B cell (primary cell): ENCODE results near the gene CDKN2AIPNL. TPM values are rescaled to one million over a fixed set of nuclear protein-coding genes. Genes with fewer than 3 reads are reported as not detected.

Source experiments
- ATAC-seq: fragments of 200-7000 bp; cut with Tn5 transposase; one replicate; pipeline ENCODE4 v1.10.0; 2021; ENCODE audit warnings: low read depth, mild to moderate bottlenecking, moderate number of reproducible peaks, moderate library complexity
- CTCF ChIA-PET: fragments of 350-600 bp; sonication (Branson Sonifier 250); formaldehyde crosslinking; loops from one replicate; lab custom pipeline; 2021; ENCODE audit warnings: antibody characterized with exemption, inconsistent platforms; lab: Charles Lee
- POLR2A ChIA-PET: fragments of 350-600 bp; sonication (Branson Sonifier 250); formaldehyde crosslinking; loops from one replicate; lab custom pipeline; 2021; ENCODE audit warnings: antibody characterized with exemption; lab: Charles Lee
- DNase-seq: peaks from one replicate; pipeline ENCODE4 v3.0.0; 2013
- H2AFZ ChIP-seq: 2 replicates; pipeline ENCODE4 v1.6.1; 2012; ENCODE audit warnings: mild to moderate bottlenecking, low read depth, low read length; ENCODE audit not compliant: insufficient read depth, poor library complexity, severe bottlenecking
- H3K27ac ChIP-seq, 2 donors: 1 replicate in 1 of 2; 2 replicates in 1 of 2; pipeline ENCODE4 v1.5.1; 2012 to 2013; ENCODE audit warnings: low read length in 2 of 2, mild to moderate bottlenecking in 2 of 2, moderate library complexity in 1 of 2
- H3K27me3 ChIP-seq, 4 experiments: fragments of 200-600 bp in 1 of 4; sonication (generic) in 1 of 4; replicated peaks in 1 of 4; 1 replicate in 2 of 4; 2 replicates in 2 of 4; pipeline versions ENCODE4 v1.6.1 to v1.7.0; 2013 to 2016; ENCODE audit warnings: low read length in 3 of 4, mild to moderate bottlenecking in 2 of 4, mixed read lengths in 1 of 4, moderate library complexity in 1 of 4; ENCODE audit not compliant: insufficient read depth in 4 of 4, control insufficient read depth in 3 of 4; ENCODE audit errors: control extremely low read depth in 1 of 4
- H3K36me3 ChIP-seq, 2 experiments: replicated peaks in 1 of 2; 1 replicate in 1 of 2; 2 replicates in 1 of 2; pipeline versions ENCODE4 v1.6.1 to v1.7.1; 2013; ENCODE audit warnings: low read length in 1 of 2; ENCODE audit not compliant: insufficient read depth in 2 of 2, control insufficient read depth in 1 of 2; ENCODE audit errors: control extremely low read depth in 1 of 2, extremely low read depth in 1 of 2
- H3K4me1 ChIP-seq, 2 donors: fragments of 200-600 bp in 1 of 2; sonication (generic) in 1 of 2; 1 replicate in 1 of 2; 2 replicates in 1 of 2; pipeline versions ENCODE4 v1.5.1 to v1.6.1; 2013 to 2017; ENCODE audit warnings: low read length in 2 of 2; ENCODE audit not compliant: control insufficient read depth in 2 of 2, insufficient read depth in 2 of 2
- H3K4me2 ChIP-seq: replicated peaks from 2 replicates; pipeline ENCODE3; 2012; ENCODE audit warnings: mild to moderate bottlenecking, low read depth, low read length; ENCODE audit not compliant: poor library complexity, severe bottlenecking
- H3K4me3 ChIP-seq, 5 experiments: fragments of 200-600 bp in 1 of 5; sonication (generic) in 1 of 5; 1 replicate in 3 of 5; 2 replicates in 2 of 5; pipeline versions ENCODE4 v1.5.1 to v1.7.0; 2011 to 2016; ENCODE audit warnings: low read length in 4 of 5, mild to moderate bottlenecking in 4 of 5, low read depth in 2 of 5, control low read depth in 1 of 5, moderate library complexity in 1 of 5; ENCODE audit not compliant: insufficient read depth in 1 of 5; ENCODE audit errors: control extremely low read depth in 1 of 5, extremely low read depth in 1 of 5
- H3K79me2 ChIP-seq: fragments of 200-600 bp; sonication (generic); one replicate; pipeline ENCODE4 v1.6.0; 2016; ENCODE audit warnings: low read length; ENCODE audit not compliant: control insufficient read depth, insufficient read depth
- H3K9ac ChIP-seq: fragments of 200-600 bp; sonication (generic); 2 replicates; pipeline ENCODE4 v1.6.1; 2017; ENCODE audit warnings: mild to moderate bottlenecking, low read length, moderate library complexity
- H3K9me3 ChIP-seq, 3 donors: one replicate each; pipeline versions ENCODE4 v1.6.1 to v1.7.1; 2013; ENCODE audit warnings: low read length in 2 of 3; ENCODE audit not compliant: control insufficient read depth in 2 of 3, insufficient read depth in 1 of 3; ENCODE audit errors: control extremely low read depth in 1 of 3
- H4K20me1 ChIP-seq: 2 replicates; pipeline ENCODE4 v1.6.0; 2012; ENCODE audit warnings: mild to moderate bottlenecking, low read length; ENCODE audit not compliant: insufficient read depth, control insufficient read depth, poor library complexity, severe bottlenecking
- H3K27ac Mint-ChIP-seq: one replicate; pipeline ENCODE4 v1.8.0; 2021; ENCODE audit warnings: mixed read lengths
- H3K27me3 Mint-ChIP-seq: one replicate; pipeline ENCODE4 v1.8.0; 2021; ENCODE audit warnings: mixed read lengths
- H3K4me1 Mint-ChIP-seq: one replicate; pipeline ENCODE4 v1.8.0; 2021; ENCODE audit warnings: mixed read lengths
- H3K4me3 Mint-ChIP-seq: one replicate; pipeline ENCODE4 v1.8.0; 2021; ENCODE audit warnings: mixed read lengths
- H3K9me3 Mint-ChIP-seq: one replicate; pipeline ENCODE4 v1.8.0; 2022; ENCODE audit warnings: mixed read lengths; ENCODE audit not compliant: insufficient read depth
- CTCF ChIP-seq: fragments of 200-600 bp; IDR thresholded peaks from one replicate; pipeline ENCODE4 v1.8.0; 2022; ENCODE audit warnings: antibody characterized with exemption, mild to moderate bottlenecking
- EZH2 ChIP-seq: IDR thresholded peaks from 2 replicates; pipeline ENCODE4 v1.6.1; 2012; ENCODE audit warnings: borderline replicate concordance, low read depth, mild to moderate bottlenecking, moderate library complexity, low read length; ENCODE audit not compliant: insufficient read depth, poor library complexity, severe bottlenecking
- WGBS: methylation state at CpG from one replicate; pipeline ENCODE4 v1.1.5; 2013; ENCODE audit warnings: missing lambda C conversion rate; ENCODE audit not compliant: insufficient coverage; 5-methylcytosine and 5-hydroxymethylcytosine counted together
- intact Hi-C: fragments of 100-400 bp; cut with micrococcal nuclease; formaldehyde crosslinking; loops from one replicate; pipeline ENCODE4 v1.10.0; 2022
- polyA plus RNA-seq: library from polyadenylated mRNA; depleted of rRNA; stranded (reverse); fragments of >200 nt; gene quantifications from 2 replicates; pipeline ENCODE4 v1.2.3, GENCODE V29; 2012
- total RNA-seq, 2 donors: library from RNA; stranded (reverse); fragments of 120-200 nt in 1 of 2; gene quantifications; 1 replicate in 1 of 2; 2 replicates in 1 of 2; pipeline versions ENCODE4 v1.2.3 to v1.2.4, GENCODE V29; 2013 to 2022

Gene CDKN2AIPNL
- total and polyA plus RNA-seq, 2 donors (not counting 1 experiment from before 2014, with no cell fraction given): 11.2 to 17.2 TPM

GRCh38 chr5:134409321-134409720 lies 2.4 kb downstream of the CDKN2AIPNL start:
- Histone ChIP-seq H3K4me1 (peaks cover 15 to 19% of the 10 kb centered on the region in 2 donors), H3K79me2 (peaks cover 32% of the 10 kb centered on the region), H2AFZ (no peak overlapping the region), H4K20me1 (no peaks in the 10 kb centered on the region), H3K4me2 (no peak overlapping the region), H3K27ac (no peak overlapping the region), H3K9me3 (no peaks in the 10 kb centered on the region), H3K36me3 (peaks cover 0 to 20% of the 10 kb centered on the region in 2 experiments), H3K27me3 (no peaks in the 10 kb centered on the region), H3K4me3 (no peak overlapping the region), H3K9ac (no peak overlapping the region)
- H3K4me3 Mint-ChIP-seq: peak overlapping the region; percentile 56
- no peak overlapping the region for H3K27ac Mint-ChIP-seq
- no peak for TF ChIP-seq EZH2
- TF ChIP-seq CTCF: no peak
- DNase-seq (no peak), ATAC-seq (no peak)
- H3K4me1 Mint-ChIP-seq: peaks cover 39% of the 10 kb centered on the region
- intact Hi-C loops: no loop called here
- no peaks in the 10 kb centered on the region for H3K27me3 Mint-ChIP-seq
- 100% methylated on average over 3 of the region's 6 CpGs for WGBS
- CTCF ChIA-PET: interaction anchor here (0.8 to 4.8 kb wide), 6 partner anchors 37 to 168 kb away, joined by 3 to 56 read pairs (median 16); partner anchors contain the start of gene JADE2
- H3K9me3 Mint-ChIP-seq: no peaks in the 10 kb centered on the region
- POLR2A ChIA-PET: interaction anchor here (0.7 to 0.9 kb wide), 2 partner anchors 42 to 115 kb away, joined by 3 to 4 read pairs; no protein-coding TSS in a partner anchor

GRCh38 chr5:134406390-134406789 lies 5.3 kb downstream of the CDKN2AIPNL start:
- H3K4me1 Mint-ChIP-seq: peaks cover 22% of the 10 kb centered on the region
- no peak overlapping the region for H3K27ac Mint-ChIP-seq
- Histone ChIP-seq H3K27ac (no peak overlapping the region), H3K4me1 (peaks cover 8 to 10% of the 10 kb centered on the region in 2 donors), H2AFZ (no peak overlapping the region), H3K9ac (no peak overlapping the region), H3K79me2 (peaks cover 15% of the 10 kb centered on the region), H3K4me3 (no peak overlapping the region), H3K4me2 (no peak overlapping the region), H3K27me3 (no peaks in the 10 kb centered on the region), H3K36me3 (peaks cover 3 to 23% of the 10 kb centered on the region in 2 experiments), H4K20me1 (no peaks in the 10 kb centered on the region), H3K9me3 (no peaks in the 10 kb centered on the region)
- CTCF ChIA-PET: interaction anchor here (1.2 to 1.4 kb wide), 2 partner anchors 34 to 172 kb away, joined by 3 to 4 read pairs; partner anchors contain the start of gene UBE2B
- ATAC-seq (no peak), DNase-seq (no peak)
- WGBS: 83% methylated on average over 1 of the region's 1 CpG
- no peaks in the 10 kb centered on the region for H3K27me3 Mint-ChIP-seq
- H3K4me3 Mint-ChIP-seq: no peak overlapping the region
- POLR2A ChIA-PET: no interaction called here
- H3K9me3 Mint-ChIP-seq: no peaks in the 10 kb centered on the region
- intact Hi-C loops: no loop called here
- TF ChIP-seq EZH2 (no peak), CTCF (no peak)
